ENCODE data around the gene SPRR5. TPM values are rescaled to one million over a fixed set of nuclear protein-coding genes. Genes with fewer than 3 reads are reported as not detected.
A peak's percentile ranks its signal among the peaks of the same experiment; 100 is the strongest.

The SPRR5 gene
- polyA plus RNA-seq, 4 donors = not detected

GRCh38 chr1:152964536-152964935 is 17.5 kb downstream of the SPRR5 start:
- no peak overlapping the region for H3K27ac ChIP-seq (ENCODE audit: low read depth in 1 of 3, low read length in 2 of 3)
- H3K9me3 ChIP-seq (ENCODE audit: control insufficient read depth in 2 of 2, insufficient read depth in 1 of 2, low read depth in 1 of 2, low read length in 1 of 2) = no peaks in the 10 kb centered on the region
- H3K27me3 ChIP-seq (ENCODE audit: control insufficient read depth in 3 of 3, insufficient read depth in 3 of 3, low read length in 3 of 3) = peaks cover 0 to 5% (median 0%) of the 10 kb centered on the region in 3 donors
- DNase-seq = no peak
- H3K4me3 ChIP-seq (ENCODE audit: low read depth in 1 of 3, low read length in 3 of 3) = no peak overlapping the region
- 52 to 89% (median 70%) methylated on average over 1 of the region's 1 CpG for WGBS, 3 donors
- H3K36me3 ChIP-seq (ENCODE audit: control insufficient read depth in 3 of 3, insufficient read depth in 2 of 3, low read depth in 1 of 3, low read length in 3 of 3) = no peaks in the 10 kb centered on the region
- peaks cover 0 to 11% (median 0%) of the 10 kb centered on the region in 3 donors for H3K4me1 ChIP-seq (ENCODE audit: control insufficient read depth in 3 of 3, insufficient read depth in 2 of 3, low read depth in 1 of 3, low read length in 2 of 3)
- FAIRE-seq = no peak

- H3K36me3 ChIP-seq (ENCODE audit: control insufficient read depth in 3 of 3, insufficient read depth in 2 of 3, low read depth in 1 of 3, low read length in 3 of 3) = no peaks in the 10 kb centered on the region
- DNase-seq (no peak), FAIRE-seq (no peak)
- H3K27me3 ChIP-seq (ENCODE audit: control insufficient read depth in 3 of 3, insufficient read depth in 3 of 3, low read length in 3 of 3) = peaks cover 0 to 5% (median 0%) of the 10 kb centered on the region in 3 donors
- 64 to 82% (median 66%) methylated on average over 4 of the region's 4 CpGs for WGBS, 3 donors
- peaks cover 0 to 11% (median 0%) of the 10 kb centered on the region in 3 donors for H3K4me1 ChIP-seq (ENCODE audit: control insufficient read depth in 3 of 3, insufficient read depth in 2 of 3, low read depth in 1 of 3, low read length in 2 of 3)
- H3K4me3 ChIP-seq (ENCODE audit: low read depth in 1 of 3, low read length in 3 of 3) = no peak overlapping the region
- no peak overlapping the region for H3K27ac ChIP-seq (ENCODE audit: low read depth in 1 of 3, low read length in 2 of 3)
- no peaks in the 10 kb centered on the region for H3K9me3 ChIP-seq (ENCODE audit: control insufficient read depth in 2 of 2, insufficient read depth in 1 of 2, low read depth in 1 of 2, low read length in 1 of 2)
Observed at GRCh38 chr1:152965853-152966252, 18.8 kb downstream of the SPRR5 start.

- no peak for FAIRE-seq
- peak in 1 of 2 donors; percentile 33 for DNase-seq
- 13 to 49% (median 14%) methylated on average over 7 of the region's 7 CpGs for WGBS, 3 donors
- Histone ChIP-seq H3K27me3 (ENCODE audit: control insufficient read depth in 3 of 3, insufficient read depth in 3 of 3, low read length in 3 of 3) (peaks cover 0 to 1% (median 0%) of the 10 kb centered on the region in 3 donors), H3K27ac (ENCODE audit: low read depth in 1 of 3, low read length in 2 of 3) (no peak overlapping the region), H3K4me1 (ENCODE audit: control insufficient read depth in 3 of 3, insufficient read depth in 2 of 3, low read depth in 1 of 3, low read length in 2 of 3) (peaks cover 0 to 11% (median 0%) of the 10 kb centered on the region in 3 donors), H3K36me3 (ENCODE audit: control insufficient read depth in 3 of 3, insufficient read depth in 2 of 3, low read depth in 1 of 3, low read length in 3 of 3) (no peaks in the 10 kb centered on the region), H3K9me3 (ENCODE audit: control insufficient read depth in 2 of 2, insufficient read depth in 1 of 2, low read depth in 1 of 2, low read length in 1 of 2) (no peaks in the 10 kb centered on the region), H3K4me3 (ENCODE audit: low read depth in 1 of 3, low read length in 3 of 3) (no peak overlapping the region)
Observed at GRCh38 chr1:152967201-152967600, 20.2 kb downstream of the SPRR5 start.

- WGBS, 3 donors = 41 to 58% (median 46%) methylated on average over 2 of the region's 2 CpGs
Observed at GRCh38 chr1:152968248-152968647, 21.2 kb downstream of the SPRR5 start.

GRCh38 chr1:152969036-152969435 is 22.0 kb downstream of the SPRR5 start:
- WGBS, 3 donors = 65 to 84% (median 83%) methylated on average over 2 of the region's 2 CpGs
- FAIRE-seq (no peak), DNase-seq (no peak)
- no peaks in the 10 kb centered on the region for H3K9me3 ChIP-seq (ENCODE audit: control insufficient read depth in 2 of 2, insufficient read depth in 1 of 2, low read depth in 1 of 2, low read length in 1 of 2)
- H3K27me3 ChIP-seq (ENCODE audit: control insufficient read depth in 3 of 3, insufficient read depth in 3 of 3, low read length in 3 of 3) = peaks cover 0 to 1% (median 0%) of the 10 kb centered on the region in 3 donors
- H3K27ac ChIP-seq (ENCODE audit: low read depth in 1 of 3, low read length in 2 of 3) = no peak overlapping the region
- no peaks in the 10 kb centered on the region for H3K36me3 ChIP-seq (ENCODE audit: control insufficient read depth in 3 of 3, insufficient read depth in 2 of 3, low read depth in 1 of 3, low read length in 3 of 3)
- no peak overlapping the region for H3K4me3 ChIP-seq (ENCODE audit: low read depth in 1 of 3, low read length in 3 of 3)
- H3K4me1 ChIP-seq (ENCODE audit: control insufficient read depth in 3 of 3, insufficient read depth in 2 of 3, low read depth in 1 of 3, low read length in 2 of 3) = peaks cover 0 to 11% (median 0%) of the 10 kb centered on the region in 3 donors

More at GRCh38 chr1:152968248-152968647, 21.2 kb downstream of the SPRR5 start:
- Histone ChIP-seq H3K4me1 (ENCODE audit: control insufficient read depth in 3 of 3, insufficient read depth in 2 of 3, low read depth in 1 of 3, low read length in 2 of 3) (peaks cover 0 to 11% (median 0%) of the 10 kb centered on the region in 3 donors), H3K27ac (ENCODE audit: low read depth in 1 of 3, low read length in 2 of 3) (no peak overlapping the region), H3K9me3 (ENCODE audit: control insufficient read depth in 2 of 2, insufficient read depth in 1 of 2, low read depth in 1 of 2, low read length in 1 of 2) (no peaks in the 10 kb centered on the region), H3K4me3 (ENCODE audit: low read depth in 1 of 3, low read length in 3 of 3) (no peak overlapping the region), H3K36me3 (ENCODE audit: control insufficient read depth in 3 of 3, insufficient read depth in 2 of 3, low read depth in 1 of 3, low read length in 3 of 3) (no peaks in the 10 kb centered on the region), H3K27me3 (ENCODE audit: control insufficient read depth in 3 of 3, insufficient read depth in 3 of 3, low read length in 3 of 3) (peaks cover 0 to 1% (median 0%) of the 10 kb centered on the region in 3 donors)
- peak in 1 of 2 donors; percentile 70 for DNase-seq
- no peak for FAIRE-seq

GRCh38 chr1:152970495-152970894 is 23.5 kb downstream of the SPRR5 start, which contains the start of gene SPRR4:
Gene SPRR4, plus strand, starts transcription at chr1:152970648. Its CDS starts 1,243 bp downstream, at chr1:152971891.
- no peaks in the 10 kb centered on the region for H3K9me3 ChIP-seq (ENCODE audit: control insufficient read depth in 2 of 2, insufficient read depth in 1 of 2, low read depth in 1 of 2, low read length in 1 of 2)
- FAIRE-seq = no peak
- DNase-seq = no peak
- no peak within 1 kb of the TSS for H3K4me3 ChIP-seq (ENCODE audit: low read depth in 1 of 3, low read length in 3 of 3)
- WGBS, 3 donors = 90 to 93% (median 91%) methylated on average over 6 of the region's 6 CpGs
- H3K4me1 ChIP-seq (ENCODE audit: control insufficient read depth in 3 of 3, insufficient read depth in 2 of 3, low read depth in 1 of 3, low read length in 2 of 3) = peaks cover 0 to 11% (median 0%) of the 10 kb centered on the region in 3 donors
- H3K27ac ChIP-seq (ENCODE audit: low read depth in 1 of 3, low read length in 2 of 3) = no peak within 1 kb of the TSS
- H3K36me3 ChIP-seq (ENCODE audit: control insufficient read depth in 3 of 3, insufficient read depth in 2 of 3, low read depth in 1 of 3, low read length in 3 of 3) = no peaks in the 10 kb centered on the region
- H3K27me3 ChIP-seq (ENCODE audit: control insufficient read depth in 3 of 3, insufficient read depth in 3 of 3, low read length in 3 of 3) = peaks cover 0 to 1% (median 0%) of the 10 kb centered on the region in 3 donors

GRCh38 chr1:152972196-152972886 is 25.3 kb downstream of the SPRR5 start:
- Histone ChIP-seq H3K9me3 (ENCODE audit: control insufficient read depth in 2 of 2, insufficient read depth in 1 of 2, low read depth in 1 of 2, low read length in 1 of 2) (no peaks in the 10 kb centered on the region), H3K27me3 (ENCODE audit: control insufficient read depth in 3 of 3, insufficient read depth in 3 of 3, low read length in 3 of 3) (peaks cover 0 to 1% (median 0%) of the 10 kb centered on the region in 3 donors), H3K4me1 (ENCODE audit: control insufficient read depth in 3 of 3, insufficient read depth in 2 of 3, low read depth in 1 of 3, low read length in 2 of 3) (peaks cover 0 to 9% (median 0%) of the 10 kb centered on the region in 3 donors), H3K4me3 (ENCODE audit: low read depth in 1 of 3, low read length in 3 of 3) (no peak overlapping the region), H3K27ac (ENCODE audit: low read depth in 1 of 3, low read length in 2 of 3) (no peak overlapping the region), H3K36me3 (ENCODE audit: control insufficient read depth in 3 of 3, insufficient read depth in 2 of 3, low read depth in 1 of 3, low read length in 3 of 3) (no peaks in the 10 kb centered on the region)
- no peak for DNase-seq
- WGBS, 3 donors = 71 to 75% (median 73%) methylated on average over 4 of the region's 4 CpGs
- FAIRE-seq = no peak

- Histone ChIP-seq H3K36me3 (ENCODE audit: control insufficient read depth in 3 of 3, insufficient read depth in 2 of 3, low read depth in 1 of 3, low read length in 3 of 3) (no peaks in the 10 kb centered on the region), H3K4me1 (ENCODE audit: control insufficient read depth in 3 of 3, insufficient read depth in 2 of 3, low read depth in 1 of 3, low read length in 2 of 3) (peaks cover 0 to 21% (median 0%) of the 10 kb centered on the region in 3 donors), H3K9me3 (ENCODE audit: control insufficient read depth in 2 of 2, insufficient read depth in 1 of 2, low read depth in 1 of 2, low read length in 1 of 2) (no peaks in the 10 kb centered on the region), H3K27ac (ENCODE audit: low read depth in 1 of 3, low read length in 2 of 3) (no peak overlapping the region), H3K27me3 (ENCODE audit: control insufficient read depth in 3 of 3, insufficient read depth in 3 of 3, low read length in 3 of 3) (no peaks in the 10 kb centered on the region), H3K4me3 (ENCODE audit: low read depth in 1 of 3, low read length in 3 of 3) (no peak overlapping the region)
- WGBS, 3 donors = 59 to 64% (median 60%) methylated on average over 1 of the region's 1 CpG
- DNase-seq (no peak), FAIRE-seq (no peak)
Observed at GRCh38 chr1:152976688-152977087, 29.7 kb downstream of the SPRR5 start.

Data from small intestine (tissue), 7 donors.